ENCODE data around the gene SYTL2. TPM values are rescaled to one million over a fixed set of nuclear protein-coding genes. Genes with fewer than 3 reads are reported as not detected.

SYTL2 gene
- total RNA-seq, 1 donor from 2014 or later: 7.0 TPM

DNA sequence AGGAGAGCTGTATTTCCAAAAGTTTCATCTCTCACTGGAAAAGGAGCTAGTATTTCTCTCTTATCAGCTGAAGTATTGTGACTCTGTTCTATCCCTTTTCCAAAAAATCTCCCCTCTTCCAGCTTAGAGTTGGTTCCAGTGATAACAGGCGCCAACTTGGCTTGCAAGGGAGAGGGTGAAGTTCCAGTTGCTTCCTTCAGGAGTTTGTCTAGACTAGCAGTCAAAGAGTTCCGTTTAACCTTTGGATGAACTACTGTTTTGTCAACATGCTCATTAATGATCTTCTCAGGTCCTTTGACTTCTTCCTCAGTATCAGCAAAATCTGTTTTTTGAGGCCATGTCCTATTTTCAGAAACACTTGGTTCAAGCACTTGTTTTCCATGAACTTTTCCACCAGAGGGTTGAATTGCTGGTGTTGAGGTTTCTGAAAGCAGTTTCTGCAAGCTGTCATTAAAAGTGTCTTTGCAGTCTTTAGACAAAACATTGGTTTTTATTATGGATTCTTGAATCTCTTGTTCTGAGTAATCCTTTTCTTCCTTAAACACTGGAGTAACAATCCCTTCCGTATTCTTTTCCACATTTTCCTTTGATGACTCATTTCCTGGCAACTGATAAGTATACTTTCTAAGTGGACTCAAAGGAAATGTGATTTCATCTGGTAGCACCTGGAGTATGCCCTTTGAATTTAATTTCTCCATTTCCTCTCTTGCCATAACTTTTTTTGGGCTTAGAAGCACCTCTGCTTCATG lies 85.3 kb downstream of the SYTL2 start:
- no peak for DNase-seq

DNA sequence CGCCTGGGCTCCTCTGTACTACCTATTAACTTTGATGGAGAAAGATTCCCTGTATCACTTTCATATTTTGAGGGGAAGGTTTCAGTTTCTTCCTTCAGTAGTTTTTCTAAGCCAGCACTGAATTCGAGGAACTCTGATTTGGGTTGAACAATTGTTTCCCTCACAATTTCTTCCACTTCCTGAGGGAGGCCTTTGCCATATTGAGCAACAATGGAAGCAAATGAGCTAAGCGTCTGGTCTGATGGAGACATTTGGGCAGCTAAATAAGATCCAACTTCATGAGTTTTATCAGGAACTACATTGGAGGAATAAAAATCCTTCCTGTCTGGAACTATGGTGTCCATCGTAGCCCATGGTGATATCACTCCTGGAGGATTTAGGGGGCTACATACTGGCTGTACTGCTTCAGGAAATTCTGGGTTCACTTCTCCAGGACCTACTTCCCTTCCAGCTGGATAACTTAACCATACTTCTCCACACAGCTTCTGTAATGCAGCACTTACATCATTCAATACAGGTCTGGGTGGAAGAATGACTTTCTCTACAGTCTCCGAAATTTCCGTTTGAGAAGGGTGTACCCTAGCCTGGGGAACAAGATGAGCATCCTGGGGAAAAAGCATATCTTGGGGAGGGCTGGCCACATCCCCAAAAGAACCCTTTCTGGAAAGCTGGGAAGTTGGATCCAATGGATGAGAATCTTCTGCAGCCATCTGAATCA lies 86.0 kb downstream of the SYTL2 start:
- no peak for DNase-seq

DNA sequence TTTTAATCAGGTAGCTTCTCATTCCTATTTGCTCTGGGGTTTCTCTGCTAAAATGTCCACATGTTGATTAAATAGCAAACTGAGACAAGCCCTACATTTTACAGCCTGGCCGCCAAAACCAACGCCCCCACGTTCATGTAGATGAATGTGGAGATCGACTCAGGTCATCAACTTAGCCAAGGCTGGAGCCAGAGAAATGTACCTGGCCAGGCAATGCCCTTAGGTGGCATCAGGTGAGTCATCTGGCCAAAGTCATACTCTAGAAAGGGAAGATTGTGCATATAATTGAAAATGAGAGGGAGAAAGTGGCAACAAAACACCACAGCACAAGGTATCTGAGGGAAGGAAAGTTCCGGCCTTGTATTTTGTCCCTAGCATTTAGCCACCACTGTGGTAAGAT lies 87.9 kb downstream of the SYTL2 start:
- no peak for DNase-seq

DNA sequence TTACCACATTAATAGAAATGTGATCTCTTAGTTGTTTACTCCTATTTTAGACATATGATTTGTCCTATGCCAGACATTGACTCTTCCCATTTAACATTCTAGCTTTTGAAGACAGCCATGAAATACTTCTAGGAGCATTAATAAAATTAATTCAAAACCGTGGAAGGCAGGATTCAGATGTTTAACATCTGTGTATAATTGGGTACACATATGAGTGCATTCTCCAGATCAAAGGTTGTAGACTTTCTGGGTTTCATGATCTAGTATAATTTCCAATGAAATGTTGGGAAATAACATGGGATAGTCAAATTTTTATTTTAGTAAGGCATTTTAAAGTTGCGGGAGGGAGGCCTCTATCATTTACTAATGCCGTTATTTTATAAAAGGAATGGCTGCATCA lies 89.8 kb downstream of the SYTL2 start:
- no peak for DNase-seq

DNA sequence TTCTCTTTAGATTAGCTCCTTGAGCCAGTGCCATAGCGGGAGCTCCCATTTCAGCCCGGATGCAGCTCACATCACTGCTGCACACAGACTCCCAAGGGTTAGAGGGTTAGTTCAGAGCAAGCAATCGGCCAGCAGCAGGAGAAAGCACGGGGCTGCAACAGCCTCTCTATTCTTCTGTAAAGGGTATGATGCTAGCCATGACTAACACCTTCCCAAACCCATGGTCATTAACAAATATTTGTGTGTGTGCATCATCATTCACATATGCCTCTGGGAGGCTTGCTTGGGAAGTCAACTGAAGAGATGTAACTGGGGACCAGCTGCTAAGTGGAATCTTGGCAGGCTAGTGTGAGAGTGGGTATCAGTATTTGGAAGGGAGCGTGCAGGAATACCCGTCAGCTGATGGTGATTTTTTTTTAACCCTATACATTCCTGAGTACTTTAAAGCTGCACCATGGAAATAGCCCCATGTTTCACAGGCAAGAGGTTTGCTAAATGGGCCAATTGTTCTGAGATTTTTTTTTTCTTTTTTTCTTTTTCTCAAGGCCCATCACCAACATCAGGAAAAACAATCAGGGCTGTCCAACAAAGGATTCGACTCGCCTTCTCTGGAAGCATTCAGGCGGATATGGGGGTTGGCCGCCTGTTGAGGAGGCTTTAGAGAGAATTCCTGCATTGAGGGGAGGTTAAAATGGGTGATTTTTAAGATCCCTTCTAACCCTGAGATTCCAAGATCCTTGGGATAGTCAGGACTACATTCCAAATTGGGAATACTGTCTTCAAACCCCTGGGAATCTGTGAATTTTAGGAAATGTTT lies 91.7 kb downstream of the SYTL2 start:
- DNase-seq: peak; percentile 81

DNA sequence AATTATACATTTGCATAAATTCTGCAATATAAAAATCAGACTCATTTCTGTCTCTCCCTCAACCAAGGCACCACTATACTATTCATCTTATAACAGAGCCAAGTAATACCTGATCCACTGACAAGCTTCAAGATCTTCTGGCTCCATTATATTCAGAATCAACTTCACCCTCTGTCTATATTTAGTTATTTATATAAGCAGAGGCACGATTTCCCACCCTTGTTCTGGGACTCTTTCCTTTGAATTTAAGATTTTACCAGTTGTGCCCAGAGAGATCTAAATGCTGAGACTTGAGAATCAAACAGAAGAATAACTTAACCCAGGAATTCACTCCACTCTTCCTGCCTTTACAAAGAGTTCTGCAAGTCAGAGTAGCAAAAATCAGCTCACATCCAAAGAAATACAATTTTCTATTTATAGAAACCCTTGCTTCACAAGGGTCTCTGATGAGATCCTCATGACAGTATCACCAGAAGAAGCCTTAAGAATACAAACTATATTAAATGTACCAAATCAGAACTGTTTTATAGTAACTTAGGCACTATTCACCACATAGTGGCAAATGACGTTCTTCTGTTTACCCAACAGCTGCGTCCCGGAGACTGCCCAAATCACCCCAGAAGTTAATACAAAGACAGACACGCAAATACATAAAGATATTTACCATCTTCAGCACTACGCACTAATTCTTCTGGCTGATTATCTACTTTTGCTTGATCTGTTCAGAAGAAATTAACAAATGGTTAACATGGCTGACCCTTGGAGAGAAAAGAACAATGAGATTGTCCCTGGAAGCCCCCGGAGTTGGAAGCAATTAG lies 92.6 kb downstream of the SYTL2 start:
- DNase-seq: no peak

DNA sequence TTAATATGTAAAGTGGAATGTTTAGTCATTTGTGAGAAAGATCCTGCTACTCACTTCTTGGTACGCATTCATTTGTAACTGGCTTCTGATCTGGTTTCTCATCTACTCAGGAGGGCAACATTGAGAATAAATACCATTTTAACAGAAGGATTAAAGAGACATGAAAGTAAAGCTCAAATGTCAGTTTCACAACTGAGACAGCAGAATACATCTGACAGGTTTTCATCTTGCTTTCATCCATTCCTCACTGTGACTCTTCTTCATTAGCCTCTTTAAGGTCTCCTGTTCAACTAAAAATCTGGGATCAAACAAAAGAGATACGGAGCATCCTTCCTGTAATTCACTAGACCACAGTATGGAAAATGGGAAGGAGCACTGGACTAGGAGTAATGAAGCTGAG lies 93.5 kb downstream of the SYTL2 start:
- no peak for DNase-seq

DNA sequence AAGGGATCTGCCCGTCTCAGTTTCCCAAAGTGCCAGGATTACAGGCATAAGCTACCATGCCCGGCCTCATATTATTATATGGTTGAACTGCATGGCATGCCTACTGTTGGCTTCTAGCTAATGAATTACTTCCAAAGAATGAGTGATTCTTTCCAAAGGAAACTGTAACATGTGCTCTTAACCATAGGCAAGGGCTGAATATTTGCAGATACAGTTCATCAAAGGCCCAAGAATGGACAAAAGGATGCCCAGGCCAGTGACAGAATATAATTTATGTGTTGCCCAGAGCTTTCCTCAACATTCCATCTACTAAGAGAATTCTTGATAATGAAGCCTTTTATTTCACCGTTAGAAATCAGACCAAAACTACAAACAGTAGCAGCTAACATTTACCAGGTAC lies 98.0 kb downstream of the SYTL2 start:
- no peak for DNase-seq

DNA sequence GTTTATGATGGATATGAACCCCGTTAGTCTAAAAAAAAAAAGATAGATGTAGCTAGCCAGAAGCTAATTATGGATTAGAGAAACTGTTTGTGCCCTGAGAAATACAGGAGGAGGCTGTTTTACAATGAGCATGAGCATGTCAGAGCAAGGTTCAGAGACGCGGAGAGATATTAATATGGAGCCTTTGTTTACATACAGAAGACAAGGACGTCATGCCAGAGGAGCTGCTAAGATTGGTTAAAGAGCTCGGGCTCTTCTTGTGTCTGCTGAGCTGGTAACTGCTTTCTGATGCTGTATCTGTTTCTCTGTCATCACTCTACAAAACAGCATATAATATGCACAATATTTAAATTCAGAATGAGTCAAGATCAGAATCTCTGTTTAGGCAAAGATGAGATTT lies 100.0 kb downstream of the SYTL2 start:
- no peak for DNase-seq

DNA sequence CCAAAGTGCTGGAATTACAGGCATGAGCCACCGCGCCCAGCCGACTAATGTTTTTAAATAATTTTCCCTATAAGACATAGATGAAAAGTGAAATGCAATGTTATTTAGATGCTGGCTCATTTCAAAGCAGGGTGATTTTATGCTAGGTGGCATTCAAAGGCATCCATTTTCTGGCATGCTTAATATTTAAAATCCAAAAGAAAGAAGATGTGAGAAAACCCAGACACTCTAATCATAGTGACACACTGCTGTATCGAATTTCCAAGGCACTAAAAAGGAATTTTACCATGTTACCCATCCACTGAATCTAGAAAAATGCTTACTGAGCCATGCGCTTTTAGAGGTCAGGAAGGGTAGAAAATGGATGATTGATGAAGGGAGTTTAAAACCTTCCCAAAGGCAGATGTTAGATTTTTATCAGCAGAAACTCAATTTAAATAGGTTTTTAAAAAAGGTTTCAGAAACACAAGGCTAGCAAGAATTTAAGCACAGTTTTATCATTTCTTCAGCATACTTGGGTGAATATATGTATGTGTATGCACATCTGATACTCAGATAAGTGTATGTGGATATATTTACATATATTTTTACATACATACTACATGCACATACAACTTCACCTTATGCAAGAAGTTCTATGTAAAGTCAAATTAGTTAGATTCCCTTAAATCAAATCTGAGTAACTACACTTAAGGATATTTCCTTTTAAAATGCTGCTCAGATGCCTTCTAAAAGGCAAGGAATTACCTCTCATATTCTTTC lies 100.8 kb downstream of the SYTL2 start:
- no peak for DNase-seq

DNA sequence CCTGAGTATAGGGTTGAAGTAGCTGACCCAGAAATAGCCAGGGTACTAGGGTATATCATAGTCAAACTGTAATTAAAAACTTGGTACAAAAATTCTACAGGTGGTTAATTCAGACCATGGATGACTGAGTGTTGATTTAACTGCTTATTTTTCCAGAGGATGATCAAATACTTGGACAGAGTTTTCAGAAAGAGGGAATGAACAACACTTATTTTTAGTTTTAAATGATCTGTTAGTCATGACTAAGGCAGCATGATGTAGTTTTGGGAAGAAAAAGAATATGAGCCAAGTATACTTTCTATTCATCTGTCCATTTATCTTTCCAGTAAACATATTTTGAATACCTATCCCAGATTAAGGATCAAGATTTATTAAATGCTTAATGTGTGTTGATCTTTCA lies 105.1 kb downstream of the SYTL2 start:
- no peak for DNase-seq

DNA sequence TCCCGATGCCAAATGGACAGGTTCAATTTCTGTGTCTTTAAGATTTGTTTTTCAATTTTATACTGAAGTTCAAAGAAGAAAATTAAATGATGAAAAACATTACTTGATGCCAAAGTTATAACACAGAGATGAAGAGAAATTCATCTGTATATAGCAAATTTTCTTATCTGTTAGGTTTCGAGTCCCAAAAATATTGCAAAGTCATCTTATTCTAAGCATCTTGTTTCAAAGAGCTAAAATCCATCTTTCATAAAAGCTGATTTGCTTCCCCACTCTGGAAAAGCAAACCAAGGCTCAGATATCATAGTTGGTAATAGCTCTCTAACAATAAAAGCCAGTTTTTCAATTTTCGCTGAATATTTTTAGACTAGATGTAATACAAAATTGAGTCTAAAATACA lies 106.0 kb downstream of the SYTL2 start:
- no peak for DNase-seq

DNA sequence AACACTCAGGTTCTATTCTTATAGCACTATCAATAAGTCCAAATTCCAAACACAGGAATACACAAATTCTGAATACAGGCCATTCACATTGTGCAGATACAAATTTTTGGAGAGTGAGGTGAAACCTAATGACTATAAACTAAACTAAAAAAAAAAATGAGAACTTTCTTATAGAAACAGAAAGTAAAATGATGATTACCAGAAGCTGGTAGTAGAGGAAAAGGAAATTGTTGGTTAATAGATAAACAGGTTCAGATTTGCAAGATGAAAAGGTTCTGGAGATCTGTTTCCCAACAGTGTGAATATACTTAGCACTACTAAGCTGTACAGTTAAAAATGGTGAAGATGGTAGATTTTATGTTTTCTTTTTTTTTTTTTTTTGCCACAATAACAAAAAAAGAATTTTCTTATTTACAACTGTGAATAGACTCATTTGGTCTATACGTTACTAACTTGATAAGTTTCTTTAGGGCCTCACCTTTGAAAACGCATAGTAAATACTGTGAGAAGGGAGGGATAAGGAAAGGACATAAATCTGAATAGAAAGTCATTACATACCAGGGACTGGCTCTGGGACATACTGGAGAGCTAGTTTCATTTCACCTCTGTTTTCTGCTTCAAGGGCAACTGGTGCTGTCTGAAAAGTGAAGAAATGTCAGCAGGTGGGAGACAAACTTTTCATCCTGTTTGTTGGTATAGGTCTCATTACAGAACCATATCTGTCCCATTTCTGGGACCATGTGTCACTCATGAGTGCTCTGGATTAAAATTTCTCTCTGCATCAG lies 110.8 kb downstream of the SYTL2 start:
- DNase-seq: no peak

DNA sequence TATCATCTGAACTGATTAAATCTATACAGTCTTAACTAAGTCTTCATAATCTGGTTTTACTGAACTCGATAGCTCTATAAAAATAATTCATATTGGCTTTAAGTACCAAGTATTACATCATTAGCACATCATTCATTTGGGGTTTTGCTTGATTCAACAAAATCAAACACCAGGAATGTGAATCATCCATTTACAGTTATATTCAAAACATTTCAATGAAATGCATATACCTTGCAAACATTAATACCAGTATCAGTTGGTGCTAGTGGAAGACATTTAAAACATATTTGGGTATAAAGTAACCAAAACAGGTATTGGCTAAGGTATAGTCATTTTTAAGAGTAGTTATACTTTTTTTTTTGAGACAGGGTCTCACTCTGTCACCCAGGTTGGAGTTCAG lies 112.7 kb downstream of the SYTL2 start:
- DNase-seq: no peak

DNA sequence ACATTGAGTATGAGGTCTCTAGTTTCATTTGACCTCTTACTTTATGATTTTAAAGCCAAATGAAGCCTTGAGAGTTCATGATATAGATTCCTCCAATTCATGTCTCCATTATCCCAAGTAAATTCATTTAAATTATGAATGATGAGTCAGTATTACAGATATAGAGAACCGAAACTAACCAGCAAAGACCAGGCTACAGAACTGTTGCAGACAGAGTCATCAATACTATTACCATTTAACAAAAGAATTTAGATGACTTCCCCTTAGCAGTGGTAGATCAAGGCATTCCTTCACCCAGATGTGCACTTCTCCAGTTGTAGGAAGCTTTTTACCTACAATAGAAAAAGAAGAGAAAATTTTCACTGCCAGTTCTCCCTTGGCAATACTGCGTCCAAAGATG lies 113.2 kb downstream of the SYTL2 start:
- no peak for DNase-seq

DNA sequence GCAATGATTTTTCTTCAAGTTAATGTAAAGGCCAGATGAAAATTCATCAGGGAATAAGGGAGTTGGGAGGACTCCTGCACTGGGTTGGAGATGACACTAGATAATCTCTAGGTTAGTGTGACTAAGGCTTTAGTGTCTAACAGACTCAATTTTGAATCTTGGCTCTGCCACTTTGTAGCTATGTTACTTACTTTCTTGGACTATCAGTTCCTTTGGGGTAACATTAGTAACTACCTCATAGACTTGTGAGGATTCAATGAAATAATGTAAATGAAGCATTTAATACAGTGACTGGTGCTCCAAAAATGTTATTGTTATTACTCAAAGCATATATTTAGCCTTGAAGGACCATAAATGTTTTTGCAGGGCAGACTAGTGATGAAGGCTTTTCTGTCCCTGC lies 115.4 kb downstream of the SYTL2 start:
- DNase-seq: no peak

DNA sequence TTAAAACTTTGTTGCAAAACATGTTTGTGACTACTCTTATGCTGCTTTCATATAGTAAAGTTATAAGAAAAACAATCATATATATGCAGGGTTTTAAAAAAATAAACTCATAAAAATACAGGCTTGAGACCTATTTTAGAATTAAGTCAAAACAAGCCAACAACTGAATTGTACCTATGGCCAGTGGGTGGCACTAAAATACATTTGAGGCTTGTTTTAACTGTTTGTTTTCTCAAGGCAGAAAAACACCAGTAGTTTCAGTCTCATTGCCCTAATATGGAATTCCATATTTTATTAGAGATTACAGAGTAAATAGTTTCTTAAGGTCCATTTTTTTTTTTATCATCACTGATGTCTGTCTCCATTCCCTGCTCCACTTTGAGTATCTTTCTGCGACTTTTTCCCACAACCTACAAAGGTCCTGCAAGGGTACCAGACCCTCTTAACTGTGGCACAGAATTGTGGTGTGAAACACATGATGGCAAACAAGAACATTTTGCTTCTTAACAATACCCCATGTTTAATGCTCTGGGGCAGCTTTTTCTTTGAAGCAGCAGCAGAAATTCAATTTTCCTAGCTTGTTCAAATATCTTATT lies 116.5 kb downstream of the SYTL2 start:
- DNase-seq: no peak

DNA sequence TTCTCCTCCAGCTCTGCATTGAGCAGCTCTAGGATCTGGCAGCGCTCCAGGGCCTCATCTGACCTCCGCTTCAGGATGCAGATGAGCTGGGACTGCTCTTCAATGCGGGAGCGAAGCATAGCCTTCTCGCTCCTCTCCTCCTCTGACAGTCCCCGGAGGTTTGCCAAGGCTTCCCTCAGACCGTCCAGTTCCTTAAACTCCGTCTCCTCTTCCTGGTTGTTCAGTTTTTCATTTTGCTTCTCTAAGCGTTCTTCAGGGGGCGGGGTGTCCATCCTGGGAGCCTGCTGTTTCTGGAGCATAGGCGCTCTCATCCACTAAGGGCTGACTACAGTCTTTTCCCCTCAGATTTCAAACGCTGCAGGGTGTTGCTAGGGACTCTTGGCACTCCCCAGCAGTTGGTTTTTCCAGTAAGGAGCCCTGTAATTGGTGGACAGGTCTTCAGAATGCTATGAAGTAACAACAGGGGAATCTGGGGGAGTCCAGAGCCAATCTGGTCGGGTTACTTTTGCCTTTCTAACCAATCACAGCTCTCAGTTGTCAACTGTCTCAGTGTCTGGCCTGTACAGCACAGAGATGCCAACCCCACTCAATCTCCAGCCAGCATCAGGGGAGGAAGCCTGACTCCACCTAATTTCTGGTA lies 125.0 kb downstream of the SYTL2 start, which contains the start of gene CCDC89:
Gene CCDC89 (minus strand): TSS at position 376 of the 640 bp plus-strand sequence. CDS start 65 bp downstream, at position 311.
- DNase-seq: peak; percentile 71

DNA sequence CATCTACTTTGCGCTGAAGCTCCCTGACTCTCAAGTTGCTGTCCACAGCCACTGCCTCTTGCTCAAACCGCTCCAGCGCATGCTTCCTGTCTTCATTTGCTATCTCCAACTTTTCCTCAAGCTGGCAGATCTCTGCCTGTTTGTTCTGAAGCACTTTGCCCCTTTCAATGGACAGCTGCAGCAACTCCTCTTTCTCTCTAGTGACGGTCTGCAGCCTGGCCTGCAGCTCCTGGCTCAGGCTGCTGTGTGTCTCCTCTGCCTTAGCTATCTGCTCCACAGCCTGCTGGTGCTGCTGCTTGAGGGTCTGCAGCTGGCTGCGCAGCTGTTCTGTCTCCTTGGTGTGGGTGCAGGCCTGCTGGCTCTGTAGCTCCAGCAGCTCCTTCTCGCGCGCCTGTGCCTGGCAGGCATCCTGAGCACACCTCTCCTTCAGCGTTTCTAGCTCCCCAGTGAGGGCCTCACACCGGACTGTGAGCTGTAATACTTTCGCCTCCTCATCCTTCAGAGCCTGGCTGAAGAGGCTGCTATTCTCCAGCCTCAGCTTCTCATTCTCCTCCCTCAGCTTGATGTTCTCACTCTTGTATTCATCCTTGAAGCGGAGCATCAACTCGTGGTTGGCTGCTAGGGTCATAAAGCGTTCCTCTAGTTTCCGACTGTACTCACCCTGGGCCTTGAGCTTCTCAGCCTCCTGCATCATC lies 125.7 kb downstream of the SYTL2 start:
- peak; percentile 15 for DNase-seq
